ENCODE results near the gene IMPDH1.
A peak's percentile ranks its signal among the peaks of the same experiment; 100 is the strongest.

Gene IMPDH1

GRCh38 chr7:128359939-128360338, 49.8 kb downstream of the IMPDH1 start:
- DNase-seq (ENCODE audit: low spot score): no peak

DNA sequence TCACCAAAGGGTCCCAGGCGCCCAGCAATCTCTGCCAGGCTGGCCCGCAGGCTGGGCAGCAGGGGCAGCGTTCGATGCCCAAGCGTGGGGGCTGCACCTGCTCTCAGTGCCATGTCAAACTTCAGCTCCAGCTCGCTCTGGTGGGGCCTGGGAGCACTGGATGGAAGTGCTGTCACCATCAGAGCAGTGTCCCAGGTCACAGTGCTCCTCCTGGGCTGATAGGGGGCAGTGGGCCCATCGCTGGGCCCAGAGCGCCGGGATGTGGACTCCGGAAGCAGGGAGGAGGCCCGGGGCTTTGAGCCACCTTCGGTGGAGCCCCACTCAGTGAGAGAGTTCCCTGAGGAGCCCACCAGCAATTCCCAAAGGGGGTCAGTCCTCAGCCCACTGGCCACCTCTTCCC, 50.4 kb downstream of the IMPDH1 start:
- DNase-seq (ENCODE audit: low spot score): no peak

DNA sequence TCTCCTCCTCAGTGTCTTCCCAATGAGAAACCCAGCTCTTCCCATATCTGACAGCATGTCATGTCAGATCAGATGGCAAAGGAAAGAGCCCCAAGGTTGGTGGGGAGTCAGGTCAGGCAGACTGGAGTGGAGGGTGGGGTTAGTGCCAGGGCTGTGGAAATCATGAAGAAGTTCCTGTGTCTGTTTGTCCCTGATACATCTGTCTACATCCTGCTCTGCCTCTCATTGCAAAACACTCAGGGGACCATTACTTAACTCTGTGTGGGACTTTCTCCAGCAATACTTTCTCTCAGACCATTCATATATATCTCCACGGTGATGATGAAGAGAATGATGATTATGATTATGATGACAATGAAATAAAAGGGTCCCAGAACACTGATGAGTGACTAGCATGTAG, 51.5 kb downstream of the IMPDH1 start:
- no peak for DNase-seq (ENCODE audit: low spot score)

GRCh38 chr7:128357217-128357613, 52.6 kb downstream of the IMPDH1 start:
- DNase-seq (ENCODE audit: low spot score): no peak

- no peak for DNase-seq (ENCODE audit: low spot score)
Measured at GRCh38 chr7:128356546-128357216, 53.1 kb downstream of the IMPDH1 start.

DNA sequence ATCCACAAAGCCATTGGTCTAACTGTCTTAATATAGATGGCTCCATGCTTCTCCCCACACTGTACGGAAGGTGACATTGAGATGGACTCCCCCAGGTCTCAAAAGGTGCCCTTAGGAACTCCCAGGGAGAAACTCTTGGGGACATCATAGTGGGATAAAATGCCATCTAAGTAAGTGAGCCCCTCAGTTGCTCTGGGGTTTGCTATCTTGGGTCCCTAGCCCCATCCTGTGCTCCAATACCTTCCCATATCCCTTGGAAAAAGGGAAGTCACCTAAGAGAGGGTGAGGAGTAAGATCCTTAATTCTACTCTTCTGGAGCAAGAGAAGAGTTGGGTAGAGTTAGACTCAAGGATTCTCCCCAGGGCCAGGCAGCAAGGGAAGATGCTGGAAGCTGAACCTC, 56.2 kb downstream of the IMPDH1 start:
- no peak for DNase-seq (ENCODE audit: low spot score)

GRCh38 chr7:128353189-128353588, 56.6 kb downstream of the IMPDH1 start:
- DNase-seq (ENCODE audit: low spot score): no peak

GRCh38 chr7:128352636-128353035, 57.1 kb downstream of the IMPDH1 start:
- DNase-seq (ENCODE audit: low spot score): no peak

DNA sequence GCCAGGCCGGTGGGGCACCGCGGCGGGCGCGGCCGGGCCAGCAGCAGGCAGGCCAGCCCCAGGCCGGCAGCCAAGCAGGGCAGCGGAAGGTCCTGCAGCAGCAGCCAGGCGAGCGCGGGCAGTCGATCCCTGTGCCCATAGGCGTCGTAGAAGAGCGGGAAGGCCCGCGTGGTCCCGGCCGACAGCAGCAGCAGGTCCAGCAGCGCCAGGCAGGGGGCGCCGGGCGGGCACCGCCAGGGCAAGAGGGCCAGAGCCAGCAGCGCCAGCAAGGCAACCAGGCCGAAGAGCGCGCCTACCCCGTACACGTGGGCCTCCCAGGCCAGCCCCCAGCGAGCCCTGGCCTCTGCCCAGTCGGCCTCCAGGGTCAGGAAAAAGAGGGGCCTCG, 57.6 kb downstream of the IMPDH1 start:
- DNase-seq (ENCODE audit: low spot score): no peak

- no peak for DNase-seq (ENCODE audit: low spot score)
Measured at GRCh38 chr7:128351296-128352152, 58.3 kb downstream of the IMPDH1 start.

DNA sequence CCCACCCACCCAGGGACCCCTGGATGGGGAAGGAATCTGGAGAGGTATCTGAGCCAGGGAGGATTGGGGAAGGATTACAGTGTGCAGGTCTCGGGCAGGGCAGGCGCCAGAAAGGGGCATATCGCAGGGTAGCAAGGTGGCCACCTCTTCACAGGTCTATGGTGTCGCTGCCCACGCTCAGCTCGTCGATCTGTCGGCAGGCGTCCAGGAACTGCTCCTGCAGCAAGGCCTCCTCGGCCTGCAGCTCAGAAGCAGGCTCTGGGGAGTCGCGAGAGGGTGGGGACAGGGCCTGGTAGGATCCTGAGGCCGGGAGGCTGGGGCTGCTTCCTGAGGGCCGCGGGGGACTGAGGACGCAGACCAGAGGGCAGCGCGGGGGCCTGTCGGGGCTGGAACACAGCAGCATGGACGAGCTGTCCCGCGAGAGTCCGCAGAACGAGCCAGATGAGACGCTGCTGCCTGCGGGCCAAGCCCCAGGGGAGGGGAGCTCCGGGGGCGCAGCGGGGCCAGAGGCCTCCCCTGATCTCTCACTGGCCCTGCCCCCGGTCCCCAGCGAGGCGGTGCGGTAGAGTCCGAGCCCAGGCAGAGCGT, 59.0 kb downstream of the IMPDH1 start:
- DNase-seq (ENCODE audit: low spot score): no peak

DNA sequence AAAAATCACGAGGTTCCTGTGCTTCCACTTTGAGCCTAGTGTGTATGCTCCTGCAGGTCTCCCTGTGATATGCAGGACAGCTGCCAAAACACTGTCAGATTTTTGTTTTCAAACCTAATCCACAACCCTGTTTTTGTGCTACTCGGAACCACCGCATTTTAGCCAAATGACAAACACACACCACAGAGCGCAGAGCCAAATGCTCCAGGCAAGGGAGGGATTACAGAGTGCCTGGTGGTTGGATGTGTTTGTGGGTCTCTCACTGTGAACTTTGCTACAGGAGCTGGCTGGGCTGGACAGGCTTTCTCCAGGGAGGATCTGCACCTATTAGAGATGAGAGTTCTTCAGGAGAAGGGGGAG, 60.3 kb downstream of the IMPDH1 start:
- DNase-seq (ENCODE audit: low spot score): no peak

DNA sequence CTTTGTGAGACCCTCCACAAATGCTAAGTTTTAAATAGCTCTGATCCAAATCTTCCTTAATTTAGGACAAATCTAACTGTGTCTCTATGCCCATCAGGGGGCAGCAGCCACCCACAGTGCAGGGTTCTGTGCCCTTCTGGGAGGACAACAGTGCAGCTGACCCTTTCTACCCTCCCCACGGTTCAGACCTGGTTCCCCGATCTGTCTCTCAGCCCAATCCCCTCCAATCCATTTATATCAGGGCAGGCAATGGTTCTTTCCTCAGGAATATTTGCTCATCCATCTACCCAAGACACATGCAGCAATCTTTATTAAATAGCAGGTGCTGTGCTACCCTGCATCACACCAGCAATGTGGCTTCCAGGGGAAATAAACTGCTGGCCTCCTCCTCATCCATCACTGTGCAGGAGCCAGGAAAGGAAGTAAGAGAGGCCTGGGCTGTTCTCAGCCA, 62.1 kb downstream of the IMPDH1 start:
- DNase-seq (ENCODE audit: low spot score): peak; percentile 34

DNA sequence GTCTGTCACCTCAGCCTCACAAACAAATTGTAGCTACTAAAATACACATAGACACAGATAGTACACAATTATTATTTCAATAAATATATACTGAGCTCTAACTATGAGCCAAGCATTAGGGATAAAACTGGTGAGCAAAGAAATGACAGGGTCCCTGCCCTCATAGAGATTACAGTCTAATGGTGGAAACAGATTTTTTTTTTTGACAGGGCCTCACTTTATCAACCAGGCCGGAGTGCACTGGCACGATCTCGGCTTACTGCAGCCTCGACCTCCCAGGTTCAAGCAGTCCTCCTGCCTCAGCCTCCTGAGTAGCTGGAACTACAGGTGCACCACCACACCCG, 65.4 kb downstream of the IMPDH1 start:
- no peak for DNase-seq (ENCODE audit: low spot score)

- DNase-seq (ENCODE audit: low spot score): peak; percentile 78
Measured at GRCh38 chr7:128343554-128344430, 66.0 kb downstream of the IMPDH1 start, which contains the start of gene RBM28. Gene RBM28 (minus strand): TSS chr7:128343908. CDS start chr7:128343793, 115 bp downstream.

All from CD4-positive, alpha-beta T cell treated with Interleukin-6 at 100 ng/mL for 8 hours (primary cell).